ENCODE results near the gene SRSF10.
A peak's percentile ranks its signal among the peaks of the same experiment; 100 is the strongest.

The SRSF10 gene

GRCh38 chr1:24007079-24007478 lies 27.0 kb upstream of the SRSF10 start:
- no peak overlapping the region for H3K4me3 ChIP-seq (ENCODE audit: low read depth, low read length)
- no peak for DNase-seq (ENCODE audit: low read depth)
- TF ChIP-seq MAX (IDR thresholded peaks at IDR 0.05; ENCODE audit: low read depth, low read length) (no peak), MYC (IDR thresholded peaks at IDR 0.05; ENCODE audit: low read depth, low read length) (no peak), POLR2A (IDR thresholded peaks at IDR 0.05; ENCODE audit: extremely low read depth, insufficient read length) (no peak), CTCF (IDR thresholded peaks at IDR 0.05; ENCODE audit: low read depth, low read length) (no peak)

GRCh38 chr1:24005163-24005562 lies 25.0 kb upstream of the SRSF10 start:
- TF ChIP-seq MAX (IDR thresholded peaks at IDR 0.05; ENCODE audit: low read depth, low read length) (no peak), CTCF (IDR thresholded peaks at IDR 0.05; ENCODE audit: low read depth, low read length) (no peak), MYC (IDR thresholded peaks at IDR 0.05; ENCODE audit: low read depth, low read length) (no peak), POLR2A (IDR thresholded peaks at IDR 0.05; ENCODE audit: extremely low read depth, insufficient read length) (no peak)
- no peak for DNase-seq (ENCODE audit: low read depth)
- no peak overlapping the region for H3K4me3 ChIP-seq (ENCODE audit: low read depth, low read length)

GRCh38 chr1:24004132-24004531 lies 24.0 kb upstream of the SRSF10 start:
- DNase-seq (ENCODE audit: low read depth): no peak
- no peak overlapping the region for H3K4me3 ChIP-seq (ENCODE audit: low read depth, low read length)
- TF ChIP-seq MYC (IDR thresholded peaks at IDR 0.05; ENCODE audit: low read depth, low read length): no peak
- no peak for TF ChIP-seq POLR2A (IDR thresholded peaks at IDR 0.05; ENCODE audit: extremely low read depth, insufficient read length)
- TF ChIP-seq CTCF (IDR thresholded peaks at IDR 0.05; ENCODE audit: low read depth, low read length): no peak
- TF ChIP-seq MAX (IDR thresholded peaks at IDR 0.05; ENCODE audit: low read depth, low read length): no peak

- no peak overlapping the region for H3K4me3 ChIP-seq (ENCODE audit: low read depth, low read length)
- DNase-seq (ENCODE audit: low read depth): peak; percentile 78
- TF ChIP-seq MAX (IDR thresholded peaks at IDR 0.05; ENCODE audit: low read depth, low read length) (peak; percentile 35; the same call in 1 of the 2 replicates), CTCF (IDR thresholded peaks at IDR 0.05; ENCODE audit: low read depth, low read length) (no peak), POLR2A (IDR thresholded peaks at IDR 0.05; ENCODE audit: extremely low read depth, insufficient read length) (no peak)
These were observed 23.3 kb upstream of the SRSF10 start for GRCh38 chr1:24003331-24003972.

- TF ChIP-seq CTCF (IDR thresholded peaks at IDR 0.05; ENCODE audit: low read depth, low read length) (no peak), POLR2A (IDR thresholded peaks at IDR 0.05; ENCODE audit: extremely low read depth, insufficient read length) (no peak), MYC (IDR thresholded peaks at IDR 0.05; ENCODE audit: low read depth, low read length) (no peak), MAX (IDR thresholded peaks at IDR 0.05; ENCODE audit: low read depth, low read length) (no peak)
- no peak overlapping the region for H3K4me3 ChIP-seq (ENCODE audit: low read depth, low read length)
- no peak for DNase-seq (ENCODE audit: low read depth)
These were observed 22.6 kb upstream of the SRSF10 start for GRCh38 chr1:24002695-24003094.

Data from NB4 (cell line).